Pancreas (tissue), 10 donors: Measurements from ENCODE around the gene RNF220. TPM values are rescaled to one million over a fixed set of nuclear protein-coding genes. Genes with fewer than 3 reads are reported as not detected.

ENCODE experiments used
- ATAC-seq, 4 donors: fragments of 200-7000 bp; cut with Tn5 transposase; one replicate each; pipeline versions ENCODE4 v1.8.0 to v1.9.1; 2020; ENCODE audit warnings: mild to moderate bottlenecking in 4 of 4, moderate library complexity in 4 of 4
- DNase-seq, 6 donors: peaks; one replicate each; pipeline ENCODE4 v3.0.0-alpha.2; 2020
- FAIRE-seq: peaks from 2 replicates; lab custom pipeline; 2012; peaks lifted over from hg19 to GRCh38; lab: Jason Lieb, UNC
- H3K27ac ChIP-seq, 4 donors: fragments of 200-600 bp; sonication (generic); 1 replicate in 3 of 4; 2 replicates in 1 of 4; pipeline versions ENCODE4 v1.5.0 to v1.8.0; 2020
- H3K27me3 ChIP-seq, 4 donors: fragments of 200-600 bp; one replicate each; pipeline ENCODE4 v1.8.0; 2021
- H3K36me3 ChIP-seq, 3 donors: fragments of 200-600 bp; sonication (generic) in 1 of 3; one replicate each; pipeline versions ENCODE4 v1.5.0 to v1.8.0; 2020 to 2021
- H3K4me1 ChIP-seq, 3 donors: fragments of 200-600 bp; one replicate each; pipeline ENCODE4 v1.8.0; 2021
- H3K4me3 ChIP-seq, 4 donors: fragments of 200-600 bp; sonication (generic) in 2 of 4; one replicate each; pipeline versions ENCODE4 v1.5.0 to v1.8.0; 2020 to 2021
- H3K9me3 ChIP-seq, 4 donors: fragments of 200-600 bp; one replicate each; pipeline ENCODE4 v1.8.0; 2021
- WGBS, 2 donors: extraction: QIAGEN DNeasy Blood & Tissue Kit; methylation state at CpG; one replicate each; pipeline ENCODE4 v1.1.7; 2013; 5-methylcytosine and 5-hydroxymethylcytosine counted together
- intact Hi-C, 3 donors: fragments of 100-400 bp; cut with DNase I; formaldehyde crosslinking; loops; one replicate each; pipeline versions ENCODE4 v1.11.1 to v1.14.2; 2022
- polyA plus RNA-seq, 2 donors: library from polyadenylated mRNA; stranded (reverse); fragments of 200-250 nt; gene quantifications; one replicate each; pipeline ENCODE4 v1.2.3, GENCODE V29; 2013
- total RNA-seq, 6 donors: library from RNA; stranded (reverse); fragmentation: NEBNext Ultra II Directional in 4 of 6; extraction: Animal tissue kit (Norgen Biotek cat#: 25700) in 4 of 6; gene quantifications; one replicate each; pipeline versions ENCODE4 v1.2.1 to v1.2.4, GENCODE V29; 2021 to 2023
- TF ChIP-seq, protein P1 (sequence below), 4 donors: fragments of 200-600 bp; sonication (generic) in 3 of 4; IDR thresholded peaks; one replicate each; pipeline versions ENCODE4 v1.5.0 to v1.8.0; 2021; ENCODE audit warnings: antibody characterized with exemption in 4 of 4
- donor health status: healthy with polysubstance abuse.
- donor health status: DM: no; HTN: no; CAD: no; lungs with moderate emphysema.
- donor health status: DM: no; HTN: no; CAD: no.
- donor health status: control.
- donor health status: control.
- donor health status: Bipolar disorder and iron deficiency.
- donor health status: DM: yes; HTN: yes; CAD: no.
- donor health status: DM: no; HTN: no; CAD: no.
- donor health status: DM: no; HTN: no; CAD: no.
- donor health status: DM: yes; HTN: yes; CAD: no.

The RNF220 gene
- total and polyA plus RNA-seq, 8 donors = 22.3 to 43.2 (median 33.0) TPM

DNA sequence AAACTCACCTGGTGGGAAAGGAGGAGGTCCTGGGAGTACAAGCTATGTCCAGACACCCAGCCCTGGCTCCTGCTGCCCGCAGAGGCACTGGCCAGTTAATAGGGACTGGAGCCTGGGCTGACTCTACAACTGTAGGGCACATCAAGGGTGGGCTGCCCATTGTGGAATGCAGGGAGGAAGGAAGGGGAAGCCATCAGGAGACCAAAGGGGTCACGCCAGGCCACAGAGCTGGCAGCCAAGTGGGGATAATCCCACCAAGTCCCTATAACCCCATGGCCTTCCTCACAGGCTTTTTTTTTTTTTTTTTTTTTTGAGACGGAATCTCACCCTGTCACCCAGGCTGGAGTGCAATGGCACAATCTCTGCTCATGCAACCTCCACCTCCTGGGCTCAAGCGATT lies 254.5 kb downstream of the RNF220 start:
- TF ChIP-seq, protein P1, sequence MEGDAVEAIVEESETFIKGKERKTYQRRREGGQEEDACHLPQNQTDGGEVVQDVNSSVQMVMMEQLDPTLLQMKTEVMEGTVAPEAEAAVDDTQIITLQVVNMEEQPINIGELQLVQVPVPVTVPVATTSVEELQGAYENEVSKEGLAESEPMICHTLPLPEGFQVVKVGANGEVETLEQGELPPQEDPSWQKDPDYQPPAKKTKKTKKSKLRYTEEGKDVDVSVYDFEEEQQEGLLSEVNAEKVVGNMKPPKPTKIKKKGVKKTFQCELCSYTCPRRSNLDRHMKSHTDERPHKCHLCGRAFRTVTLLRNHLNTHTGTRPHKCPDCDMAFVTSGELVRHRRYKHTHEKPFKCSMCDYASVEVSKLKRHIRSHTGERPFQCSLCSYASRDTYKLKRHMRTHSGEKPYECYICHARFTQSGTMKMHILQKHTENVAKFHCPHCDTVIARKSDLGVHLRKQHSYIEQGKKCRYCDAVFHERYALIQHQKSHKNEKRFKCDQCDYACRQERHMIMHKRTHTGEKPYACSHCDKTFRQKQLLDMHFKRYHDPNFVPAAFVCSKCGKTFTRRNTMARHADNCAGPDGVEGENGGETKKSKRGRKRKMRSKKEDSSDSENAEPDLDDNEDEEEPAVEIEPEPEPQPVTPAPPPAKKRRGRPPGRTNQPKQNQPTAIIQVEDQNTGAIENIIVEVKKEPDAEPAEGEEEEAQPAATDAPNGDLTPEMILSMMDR (IDR thresholded peaks at IDR 0.05) = no peak
- Histone ChIP-seq H3K9me3 (no peaks in the 10 kb centered on the region), H3K4me1 (peaks cover 0 to 25% (median 9%) of the 10 kb centered on the region in 3 donors), H3K36me3 (no peaks in the 10 kb centered on the region), H3K27me3 (no peaks in the 10 kb centered on the region), H3K4me3 (no peak overlapping the region), H3K27ac (peak overlapping the region in 2 of 4 donors; percentile 58 to 69)
- no peak for DNase-seq
- no peak for FAIRE-seq
- 89 to 93% methylated on average over 4 of the region's 4 CpGs for WGBS, 2 donors
- no peak for ATAC-seq
- intact Hi-C loops = loop anchor here in 1 of 3 donors (10.0 kb wide), 1 partner anchor 65 kb away; no protein-coding TSS in a partner anchor

DNA sequence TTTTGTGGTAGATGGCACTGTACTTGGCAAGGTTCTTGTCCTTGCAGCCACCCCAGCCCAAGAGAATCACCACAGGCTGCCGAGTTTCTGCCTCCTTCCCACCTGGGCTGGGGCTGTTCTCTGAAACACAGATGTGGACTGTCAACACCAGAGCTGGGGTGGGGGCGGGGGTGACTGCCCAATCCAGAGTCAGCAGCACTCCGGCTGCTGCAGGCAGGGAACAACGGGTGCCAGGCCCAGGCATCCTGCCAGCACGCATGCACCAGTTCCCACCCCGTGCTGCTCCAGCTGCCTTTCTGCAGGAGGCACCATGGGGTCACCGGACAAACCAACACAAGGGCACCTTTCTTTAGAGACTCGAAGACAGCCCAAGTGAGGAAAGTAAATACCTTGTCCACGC lies 255.1 kb downstream of the RNF220 start:
- intact Hi-C loops = no loop called here
- DNase-seq (peak; percentile 87 to 97 (median 91)), FAIRE-seq (no peak), ATAC-seq (peak; percentile 92 to 93 (median 92))
- TF ChIP-seq, protein P1 (IDR thresholded peaks at IDR 0.05) = no peak
- Histone ChIP-seq H3K36me3 (no peaks in the 10 kb centered on the region), H3K4me1 (peaks cover 0 to 25% (median 9%) of the 10 kb centered on the region in 3 donors), H3K27ac (peak overlapping the region; percentile 2 to 69 (median 40)), H3K27me3 (no peaks in the 10 kb centered on the region), H3K9me3 (no peaks in the 10 kb centered on the region), H3K4me3 (no peak overlapping the region)
- 16 to 18% methylated on average over 9 of the region's 9 CpGs for WGBS, 2 donors

DNA sequence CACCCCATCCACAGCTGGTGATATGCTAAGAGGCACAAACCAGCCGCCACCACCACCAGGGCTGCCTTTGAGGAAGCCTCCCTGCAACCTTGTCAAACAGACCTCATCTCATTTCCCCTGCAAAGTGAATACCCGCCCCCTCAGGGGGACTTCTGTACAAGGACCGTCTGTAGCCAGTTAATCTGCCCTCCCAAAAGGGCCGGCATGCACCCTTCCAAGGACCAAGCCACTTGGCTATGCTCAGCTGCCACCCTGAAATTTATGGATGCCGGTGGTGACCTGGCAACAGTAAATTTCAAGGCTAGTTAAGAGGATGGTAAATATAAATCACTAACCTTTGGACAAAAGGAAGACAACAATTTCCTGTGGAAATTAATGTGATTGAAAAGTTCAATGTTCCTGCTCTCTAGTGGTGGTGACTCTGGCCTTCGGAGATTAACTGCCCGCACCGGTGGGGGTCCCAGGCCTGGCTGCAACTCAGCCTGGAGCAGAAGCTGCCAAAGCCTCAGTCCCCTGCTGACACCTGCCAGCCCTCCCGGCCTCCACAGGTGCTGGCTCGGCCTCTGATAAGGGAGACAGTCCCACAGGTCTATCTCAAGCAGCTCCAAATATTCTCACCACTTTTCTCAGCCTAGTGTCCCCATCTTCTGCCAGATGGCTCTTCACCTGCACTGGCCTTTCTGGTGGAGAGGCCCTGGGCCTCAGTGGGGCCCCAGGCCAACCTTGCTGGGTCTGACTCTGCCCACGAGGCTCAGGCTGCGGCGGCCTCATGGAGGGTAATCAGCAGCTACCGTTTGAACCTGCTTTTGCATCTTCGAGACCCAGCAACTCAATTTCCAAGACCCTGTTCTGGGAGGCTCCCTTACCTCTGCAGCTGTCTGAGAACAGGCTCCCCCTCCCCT lies 257.0 kb downstream of the RNF220 start:
- TF ChIP-seq, protein P1 (IDR thresholded peaks at IDR 0.05) = no peak

DNA sequence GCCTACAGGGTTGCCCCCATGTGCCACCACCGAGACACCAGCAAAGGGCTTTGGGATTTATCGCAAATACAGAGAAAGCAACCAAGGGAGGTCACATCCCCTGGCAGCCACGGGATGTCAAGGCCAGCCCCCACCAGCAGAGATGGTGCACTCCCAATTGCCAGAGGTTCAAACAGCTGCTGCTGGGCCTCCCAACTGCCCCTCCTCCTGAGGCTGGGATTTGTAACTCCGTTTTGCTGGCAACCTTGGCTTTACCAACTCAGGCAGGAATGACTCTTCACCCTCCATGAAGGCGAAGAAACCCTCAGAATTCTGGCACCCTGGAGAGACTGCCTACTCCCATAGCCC lies 257.6 kb downstream of the RNF220 start:
- Histone ChIP-seq H3K27ac (peak overlapping the region in 1 of 4 donors; percentile 43), H3K36me3 (no peaks in the 10 kb centered on the region), H3K27me3 (no peaks in the 10 kb centered on the region), H3K4me1 (peaks cover 0 to 25% (median 9%) of the 10 kb centered on the region in 3 donors), H3K4me3 (no peak overlapping the region), H3K9me3 (no peaks in the 10 kb centered on the region)
- WGBS, 2 donors = 65 to 75% methylated on average over 5 of the region's 5 CpGs
- ATAC-seq = no peak
- DNase-seq = no peak
- intact Hi-C loops = no loop called here
- TF ChIP-seq, protein P1 (IDR thresholded peaks at IDR 0.05) = no peak
- FAIRE-seq = no peak

More for the DNA sequence above, 257.0 kb downstream of the RNF220 start:
- no peak overlapping the region for H3K4me3 ChIP-seq
- 43 to 46% methylated on average over 15 of the region's 15 CpGs for WGBS, 2 donors
- ATAC-seq = peak in 3 of 4 donors; percentile 4 to 29 (median 6)
- FAIRE-seq = no peak
- H3K4me1 ChIP-seq = peaks cover 0 to 25% (median 9%) of the 10 kb centered on the region in 3 donors
- H3K27me3 ChIP-seq = no peaks in the 10 kb centered on the region
- H3K9me3 ChIP-seq = no peaks in the 10 kb centered on the region
- intact Hi-C loops = no loop called here
- H3K36me3 ChIP-seq = no peaks in the 10 kb centered on the region
- DNase-seq = no peak
- H3K27ac ChIP-seq = peak overlapping the region in 3 of 4 donors; percentile 43 to 48 (median 48)
